WTC11 (cell line): ENCODE data around the gene RUNX1. TPM values are rescaled to one million over a fixed set of nuclear protein-coding genes. Genes with fewer than 3 reads are reported as not detected.

ENCODE experiments used
- ATAC-seq: fragments of 200-7000 bp; cut with Tn5 transposase; 2 replicates; pipeline ENCODE4 v1.10.0; 2021; ENCODE audit warnings: mild to moderate bottlenecking, moderate library complexity
- CTCF ChIA-PET: fragments of 300-600 bp; sonication (Branson Sonifier 250); formaldehyde crosslinking; loops from one replicate; lab custom pipeline; 2021; ENCODE audit warnings: antibody characterized with exemption; lab: Charles Lee
- POLR2A ChIA-PET: fragments of 350-600 bp; sonication (Branson Sonifier 250); formaldehyde crosslinking; loops from one replicate; lab custom pipeline; 2021; ENCODE audit warnings: antibody characterized with exemption; lab: Charles Lee
- DNase-seq: peaks from one replicate; pipeline ENCODE4 v3.0.0; 2021; ENCODE audit warnings: low spot score
- H3K27ac Mint-ChIP-seq: 2 replicates; pipeline ENCODE4 v1.8.0; 2021; ENCODE audit warnings: mixed read lengths
- H3K27me3 Mint-ChIP-seq: 2 replicates; pipeline ENCODE4 v1.8.0; 2021; ENCODE audit warnings: low read depth, mild to moderate bottlenecking, moderate library complexity, mixed read lengths
- H3K36me3 Mint-ChIP-seq: 2 replicates; pipeline ENCODE4 v1.8.0; 2021; ENCODE audit warnings: mixed read lengths
- H3K4me1 Mint-ChIP-seq: 2 replicates; pipeline ENCODE4 v1.8.0; 2022; ENCODE audit warnings: mixed read lengths
- H3K4me3 Mint-ChIP-seq: 2 replicates; pipeline ENCODE4 v1.8.0; 2021; ENCODE audit warnings: mild to moderate bottlenecking, moderate library complexity, mixed read lengths
- H3K9me3 Mint-ChIP-seq: 2 replicates; pipeline ENCODE4 v1.8.0; 2021; ENCODE audit warnings: mixed read lengths
- E2F1 ChIP-seq: sonication (generic); formaldehyde crosslinking; IDR thresholded peaks from 2 replicates; pipeline ENCODE4 v1.8.0; 2022; ENCODE audit warnings: mild to moderate bottlenecking, missing genetic modification reagents
- FOXK1 ChIP-seq: sonication (generic); formaldehyde crosslinking; IDR thresholded peaks from 2 replicates; pipeline ENCODE4 v1.8.0; 2022; ENCODE audit warnings: mild to moderate bottlenecking, moderate library complexity, missing genetic modification reagents
- GABPB1 ChIP-seq: sonication (generic); formaldehyde crosslinking; IDR thresholded peaks from 2 replicates; pipeline ENCODE4 v1.8.1; 2023; ENCODE audit warnings: mild to moderate bottlenecking, missing genetic modification reagents
- JAZF1 ChIP-seq: fragments of 250-450 bp; sonication (Bioruptor Pico); IDR thresholded peaks from 2 replicates; pipeline ENCODE4 v1.9.0; 2021; ENCODE audit warnings: moderate library complexity, mild to moderate bottlenecking, inconsistent platforms
- MLX ChIP-seq: sonication (generic); formaldehyde crosslinking; IDR thresholded peaks from 2 replicates; pipeline ENCODE4 v1.8.1; 2023; ENCODE audit warnings: mild to moderate bottlenecking, missing genetic modification reagents, moderate library complexity
- MXD4 ChIP-seq: fragments of 250-450 bp; sonication (Bioruptor Pico); IDR thresholded peaks from 2 replicates; pipeline ENCODE4 v1.8.0; 2021; ENCODE audit warnings: mild to moderate bottlenecking, moderate library complexity, borderline replicate concordance
- NFE2L1 ChIP-seq: sonication (generic); formaldehyde crosslinking; IDR thresholded peaks from 2 replicates; pipeline ENCODE4 v1.8.1; 2023; ENCODE audit warnings: missing genetic modification reagents
- RORB ChIP-seq: fragments of 250-450 bp; sonication (Bioruptor Pico); IDR thresholded peaks from 2 replicates; pipeline ENCODE4 v1.9.0; 2021; ENCODE audit warnings: mild to moderate bottlenecking
- TCF7 ChIP-seq: sonication (generic); formaldehyde crosslinking; IDR thresholded peaks from 2 replicates; pipeline ENCODE4 v1.8.0; 2022; ENCODE audit warnings: mild to moderate bottlenecking, low read depth, missing genetic modification reagents, moderate library complexity
- TP53 ChIP-seq: sonication (generic); formaldehyde crosslinking; IDR thresholded peaks from 2 replicates; pipeline ENCODE4 v1.8.1; 2023; ENCODE audit warnings: mild to moderate bottlenecking, missing genetic modification reagents
- ZMAT4 ChIP-seq: fragments of 250-450 bp; sonication (Bioruptor Pico); IDR thresholded peaks from 2 replicates; pipeline ENCODE4 v1.9.0; 2021; ENCODE audit warnings: mild to moderate bottlenecking
- ZNF138 ChIP-seq: sonication (generic); formaldehyde crosslinking; conservative IDR thresholded peaks from 2 replicates; pipeline ENCODE4 v1.8.1; 2022; ENCODE audit warnings: mild to moderate bottlenecking, moderate library complexity, missing genetic modification reagents
- ZNF281 ChIP-seq: sonication (generic); formaldehyde crosslinking; IDR thresholded peaks from 2 replicates; pipeline ENCODE4 v1.8.0; 2023; ENCODE audit warnings: mild to moderate bottlenecking, missing genetic modification reagents
- ZNF423 ChIP-seq: fragments of 250-450 bp; sonication (Bioruptor Pico); IDR thresholded peaks from 2 replicates; pipeline ENCODE4 v2.1.2; 2022; ENCODE audit warnings: mild to moderate bottlenecking, moderate library complexity
- ZNF671 ChIP-seq: fragments of 250-450 bp; sonication (Bioruptor Pico); IDR thresholded peaks from 2 replicates; pipeline ENCODE4 v1.8.0; 2021; ENCODE audit warnings: mild to moderate bottlenecking
- ZSCAN18 ChIP-seq: fragments of 250-450 bp; sonication (Bioruptor Pico); IDR thresholded peaks from 2 replicates; pipeline ENCODE4 v2.1.2; 2022; ENCODE audit warnings: mild to moderate bottlenecking, moderate library complexity
- total RNA-seq: library from RNA; stranded (reverse); gene quantifications from 3 replicates; pipeline ENCODE4 v1.2.3, GENCODE V29; 2021
- TF ChIP-seq, protein P1 (sequence below): fragments of 200-600 bp; IDR thresholded peaks from 2 replicates; pipeline ENCODE4 v1.8.0; 2022; ENCODE audit warnings: antibody characterized with exemption
- TF ChIP-seq, protein P2 (sequence below): sonication (generic); formaldehyde crosslinking; IDR thresholded peaks from 2 replicates; pipeline ENCODE4 v1.8.0; 2022; ENCODE audit warnings: missing genetic modification reagents
- TF ChIP-seq, protein P3 (sequence below): sonication (generic); formaldehyde crosslinking; IDR thresholded peaks from 2 replicates; pipeline ENCODE4 v1.8.1; 2023; ENCODE audit warnings: mild to moderate bottlenecking, missing genetic modification reagents

The RUNX1 gene
- total RNA-seq, 1 experiment from 2014 or later = 2.2 TPM

GRCh38 chr21:35019631-35020032, 29.5 kb downstream of the RUNX1 start:
- no peaks in the 10 kb centered on the region for H3K27me3 Mint-ChIP-seq
- no peak for TF ChIP-seq ZNF423
- TF ChIP-seq TP53 = no peak
- TF ChIP-seq, protein P1, sequence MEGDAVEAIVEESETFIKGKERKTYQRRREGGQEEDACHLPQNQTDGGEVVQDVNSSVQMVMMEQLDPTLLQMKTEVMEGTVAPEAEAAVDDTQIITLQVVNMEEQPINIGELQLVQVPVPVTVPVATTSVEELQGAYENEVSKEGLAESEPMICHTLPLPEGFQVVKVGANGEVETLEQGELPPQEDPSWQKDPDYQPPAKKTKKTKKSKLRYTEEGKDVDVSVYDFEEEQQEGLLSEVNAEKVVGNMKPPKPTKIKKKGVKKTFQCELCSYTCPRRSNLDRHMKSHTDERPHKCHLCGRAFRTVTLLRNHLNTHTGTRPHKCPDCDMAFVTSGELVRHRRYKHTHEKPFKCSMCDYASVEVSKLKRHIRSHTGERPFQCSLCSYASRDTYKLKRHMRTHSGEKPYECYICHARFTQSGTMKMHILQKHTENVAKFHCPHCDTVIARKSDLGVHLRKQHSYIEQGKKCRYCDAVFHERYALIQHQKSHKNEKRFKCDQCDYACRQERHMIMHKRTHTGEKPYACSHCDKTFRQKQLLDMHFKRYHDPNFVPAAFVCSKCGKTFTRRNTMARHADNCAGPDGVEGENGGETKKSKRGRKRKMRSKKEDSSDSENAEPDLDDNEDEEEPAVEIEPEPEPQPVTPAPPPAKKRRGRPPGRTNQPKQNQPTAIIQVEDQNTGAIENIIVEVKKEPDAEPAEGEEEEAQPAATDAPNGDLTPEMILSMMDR = no peak
- no peak for TF ChIP-seq ZNF671
- TF ChIP-seq NFE2L1 (CRISPR knock-in tag) = no peak
- no peak for TF ChIP-seq ZNF281 (CRISPR knock-in tag)
- no peak for TF ChIP-seq TCF7 (CRISPR knock-in tag)
- no peak for TF ChIP-seq ZNF138
- no peak for TF ChIP-seq ZMAT4 (CRISPR knock-in tag)
- TF ChIP-seq ZSCAN18 (CRISPR knock-in tag) = no peak
- no peak for TF ChIP-seq JAZF1 (CRISPR knock-in tag)
- TF ChIP-seq GABPB1 = no peak
- TF ChIP-seq, protein P2, sequence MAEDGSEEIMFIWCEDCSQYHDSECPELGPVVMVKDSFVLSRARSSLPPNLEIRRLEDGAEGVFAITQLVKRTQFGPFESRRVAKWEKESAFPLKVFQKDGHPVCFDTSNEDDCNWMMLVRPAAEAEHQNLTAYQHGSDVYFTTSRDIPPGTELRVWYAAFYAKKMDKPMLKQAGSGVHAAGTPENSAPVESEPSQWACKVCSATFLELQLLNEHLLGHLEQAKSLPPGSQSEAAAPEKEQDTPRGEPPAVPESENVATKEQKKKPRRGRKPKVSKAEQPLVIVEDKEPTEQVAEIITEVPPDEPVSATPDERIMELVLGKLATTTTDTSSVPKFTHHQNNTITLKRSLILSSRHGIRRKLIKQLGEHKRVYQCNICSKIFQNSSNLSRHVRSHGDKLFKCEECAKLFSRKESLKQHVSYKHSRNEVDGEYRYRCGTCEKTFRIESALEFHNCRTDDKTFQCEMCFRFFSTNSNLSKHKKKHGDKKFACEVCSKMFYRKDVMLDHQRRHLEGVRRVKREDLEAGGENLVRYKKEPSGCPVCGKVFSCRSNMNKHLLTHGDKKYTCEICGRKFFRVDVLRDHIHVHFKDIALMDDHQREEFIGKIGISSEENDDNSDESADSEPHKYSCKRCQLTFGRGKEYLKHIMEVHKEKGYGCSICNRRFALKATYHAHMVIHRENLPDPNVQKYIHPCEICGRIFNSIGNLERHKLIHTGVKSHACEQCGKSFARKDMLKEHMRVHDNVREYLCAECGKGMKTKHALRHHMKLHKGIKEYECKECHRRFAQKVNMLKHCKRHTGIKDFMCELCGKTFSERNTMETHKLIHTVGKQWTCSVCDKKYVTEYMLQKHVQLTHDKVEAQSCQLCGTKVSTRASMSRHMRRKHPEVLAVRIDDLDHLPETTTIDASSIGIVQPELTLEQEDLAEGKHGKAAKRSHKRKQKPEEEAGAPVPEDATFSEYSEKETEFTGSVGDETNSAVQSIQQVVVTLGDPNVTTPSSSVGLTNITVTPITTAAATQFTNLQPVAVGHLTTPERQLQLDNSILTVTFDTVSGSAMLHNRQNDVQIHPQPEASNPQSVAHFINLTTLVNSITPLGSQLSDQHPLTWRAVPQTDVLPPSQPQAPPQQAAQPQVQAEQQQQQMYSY (CRISPR knock-in tag) = no peak
- TF ChIP-seq FOXK1 (CRISPR knock-in tag) = no peak
- TF ChIP-seq, protein P3, sequence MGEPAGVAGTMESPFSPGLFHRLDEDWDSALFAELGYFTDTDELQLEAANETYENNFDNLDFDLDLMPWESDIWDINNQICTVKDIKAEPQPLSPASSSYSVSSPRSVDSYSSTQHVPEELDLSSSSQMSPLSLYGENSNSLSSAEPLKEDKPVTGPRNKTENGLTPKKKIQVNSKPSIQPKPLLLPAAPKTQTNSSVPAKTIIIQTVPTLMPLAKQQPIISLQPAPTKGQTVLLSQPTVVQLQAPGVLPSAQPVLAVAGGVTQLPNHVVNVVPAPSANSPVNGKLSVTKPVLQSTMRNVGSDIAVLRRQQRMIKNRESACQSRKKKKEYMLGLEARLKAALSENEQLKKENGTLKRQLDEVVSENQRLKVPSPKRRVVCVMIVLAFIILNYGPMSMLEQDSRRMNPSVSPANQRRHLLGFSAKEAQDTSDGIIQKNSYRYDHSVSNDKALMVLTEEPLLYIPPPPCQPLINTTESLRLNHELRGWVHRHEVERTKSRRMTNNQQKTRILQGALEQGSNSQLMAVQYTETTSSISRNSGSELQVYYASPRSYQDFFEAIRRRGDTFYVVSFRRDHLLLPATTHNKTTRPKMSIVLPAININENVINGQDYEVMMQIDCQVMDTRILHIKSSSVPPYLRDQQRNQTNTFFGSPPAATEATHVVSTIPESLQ (CRISPR knock-in tag) = no peak
- no peak for TF ChIP-seq E2F1 (CRISPR knock-in tag)
- TF ChIP-seq RORB (CRISPR knock-in tag) = no peak
- TF ChIP-seq MXD4 (CRISPR knock-in tag) = no peak
- TF ChIP-seq MLX (CRISPR knock-in tag) = no peak
- H3K4me1 Mint-ChIP-seq = peaks cover 8% of the 10 kb centered on the region
- CTCF ChIA-PET = no interaction called here
- POLR2A ChIA-PET = no interaction called here
- ATAC-seq (no peak), DNase-seq (no peak)
- no peaks in the 10 kb centered on the region for H3K36me3 Mint-ChIP-seq
- H3K27ac Mint-ChIP-seq = no peak overlapping the region
- H3K4me3 Mint-ChIP-seq = no peak overlapping the region
- H3K9me3 Mint-ChIP-seq = peaks cover 6% of the 10 kb centered on the region
